GM20000 (cell line): ENCODE measurements around the gene COASY.
A peak's percentile ranks its signal among the peaks of the same experiment; 100 is the strongest.

Experiments
- DNase-seq: peaks from one replicate; pipeline ENCODE4 v3.0.0; 2012; ENCODE audit warnings: low spot score
- CTCF ChIP-seq: IDR thresholded peaks from 2 replicates; pipeline ENCODE4 v1.5.1; 2012; ENCODE audit warnings: mild to moderate bottlenecking, control low read depth; ENCODE audit errors: extremely low read depth, missing control alignments

Gene COASY

GRCh38 chr17:42518046-42518754, 43.7 kb upstream of the COASY start:
- TF ChIP-seq CTCF: no peak
- DNase-seq: no peak

- TF ChIP-seq CTCF: no peak
- no peak for DNase-seq
Observed at GRCh38 chr17:42518755-42519545, 43.0 kb upstream of the COASY start.

- no peak for DNase-seq
- TF ChIP-seq CTCF: no peak
Observed at GRCh38 chr17:42519546-42520491, 42.1 kb upstream of the COASY start.

- TF ChIP-seq CTCF: peak; percentile 11
- DNase-seq: no peak
Observed at GRCh38 chr17:42520540-42520951, 41.4 kb upstream of the COASY start.

GRCh38 chr17:42521036-42521435, 40.9 kb upstream of the COASY start:
- DNase-seq: no peak
- no peak for TF ChIP-seq CTCF

- TF ChIP-seq CTCF: no peak
- no peak for DNase-seq
Observed at GRCh38 chr17:42521666-42522262, 40.2 kb upstream of the COASY start.
